Pulmonary artery endothelial cell (primary cell): Measurements from ENCODE around the gene SLC19A1. TPM values are rescaled to one million over a fixed set of nuclear protein-coding genes. Genes with fewer than 3 reads are reported as not detected.

Experiments used
- DNase-seq: peaks from one replicate; pipeline ENCODE4 v3.0.0-alpha.2; 2011; ENCODE audit warnings: low read depth, low spot score
- total RNA-seq: library from RNA; depleted of rRNA; stranded (reverse); fragments of >200 nt; gene quantifications from 2 replicates; pipeline ENCODE4 v1.2.3, GENCODE V29; 2014

The SLC19A1 gene
- total RNA-seq, 1 donor from 2014 or later, result 16.3 TPM

DNA sequence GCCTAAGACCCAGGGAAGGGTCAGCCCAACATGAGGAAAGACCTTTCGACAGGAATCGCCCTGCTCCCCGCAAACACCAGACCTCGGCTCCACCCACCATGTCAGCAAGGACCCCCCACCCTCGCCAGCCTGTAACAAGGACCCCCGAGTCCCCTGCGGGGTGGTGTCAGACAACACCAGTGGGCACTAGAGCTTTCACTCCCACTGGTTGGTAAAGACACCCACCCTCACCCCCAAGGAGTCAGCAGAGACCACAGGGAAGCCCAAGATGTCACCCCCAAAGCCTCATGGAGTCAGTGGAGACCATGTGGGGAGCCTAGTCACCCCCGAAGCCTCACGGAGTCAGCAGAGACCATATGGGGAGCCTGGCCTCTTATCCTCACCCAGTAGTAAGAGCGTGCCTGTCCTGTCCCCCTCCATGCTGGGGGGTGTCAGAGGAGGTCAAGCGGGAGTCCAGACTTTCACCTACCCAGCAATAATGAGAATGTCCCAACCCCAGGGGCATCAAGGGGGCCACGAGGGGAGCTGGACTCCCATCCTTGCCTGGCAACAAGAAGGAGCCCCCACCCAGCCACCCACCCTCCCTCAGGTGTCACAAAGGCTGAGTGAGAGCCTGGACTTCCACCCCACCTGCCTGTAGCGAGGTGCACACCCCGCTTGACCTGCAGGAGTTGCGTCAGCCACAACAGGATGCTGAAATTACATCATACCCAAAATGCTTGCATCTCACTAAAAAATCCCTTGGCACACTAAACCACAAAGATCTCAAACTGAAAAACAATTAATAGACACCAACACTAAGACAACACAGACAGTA lies 24.8 kb downstream of the SLC19A1 start:
- no peak for DNase-seq

DNA sequence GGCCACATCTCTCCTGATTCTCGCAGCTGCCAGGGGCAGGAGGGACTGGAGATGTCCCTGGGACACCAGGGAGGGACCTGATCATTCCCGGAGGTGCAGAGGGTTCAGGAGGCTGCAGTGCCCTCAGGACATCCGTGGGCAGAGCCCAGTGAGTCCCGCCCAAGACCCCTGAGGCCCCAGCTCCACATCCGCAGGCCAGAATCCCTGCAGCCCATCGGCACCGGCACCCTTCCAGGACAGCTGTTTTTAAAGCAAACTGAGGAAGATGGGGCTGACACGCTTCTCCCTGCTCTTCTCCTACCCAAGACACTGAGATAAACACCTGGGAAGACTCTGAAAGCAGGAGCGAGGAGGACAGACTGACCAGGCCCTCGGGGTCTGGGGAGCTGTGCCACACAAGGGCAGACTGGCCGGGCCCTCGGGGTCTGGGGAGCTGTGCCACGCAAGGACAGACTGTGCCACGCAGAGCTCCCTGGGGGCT lies 25.5 kb downstream of the SLC19A1 start:
- DNase-seq, result no peak

DNA sequence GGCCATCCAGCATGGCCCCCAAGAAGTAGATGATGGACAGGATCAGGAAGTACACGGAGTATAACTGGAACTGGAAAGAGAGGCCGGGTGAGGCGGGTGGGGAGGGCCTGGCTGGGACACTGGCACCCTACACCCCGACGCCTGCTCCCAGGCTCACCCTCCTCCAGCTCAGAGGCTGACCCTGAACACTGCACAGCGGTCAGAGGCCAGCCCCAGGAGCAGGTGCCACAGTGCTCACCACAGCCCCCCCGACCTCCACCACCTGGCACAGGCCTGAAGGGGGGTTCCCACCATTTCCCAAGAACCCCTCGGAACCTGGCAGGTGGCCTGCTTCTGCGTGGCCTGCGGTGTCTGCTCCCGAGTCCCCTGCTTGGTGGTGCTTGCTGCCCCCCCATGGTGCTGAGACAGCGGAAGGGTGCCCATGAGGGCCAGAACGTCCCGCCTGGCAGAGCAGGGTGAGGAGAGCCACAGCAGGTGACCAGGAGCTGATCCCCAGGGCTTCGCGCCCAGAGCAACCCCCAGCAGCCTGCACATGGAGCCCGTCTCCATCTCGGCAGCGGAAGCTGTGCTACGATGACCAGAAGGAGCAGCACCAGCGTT lies 26.1 kb downstream of the SLC19A1 start:
- no peak for DNase-seq

DNA sequence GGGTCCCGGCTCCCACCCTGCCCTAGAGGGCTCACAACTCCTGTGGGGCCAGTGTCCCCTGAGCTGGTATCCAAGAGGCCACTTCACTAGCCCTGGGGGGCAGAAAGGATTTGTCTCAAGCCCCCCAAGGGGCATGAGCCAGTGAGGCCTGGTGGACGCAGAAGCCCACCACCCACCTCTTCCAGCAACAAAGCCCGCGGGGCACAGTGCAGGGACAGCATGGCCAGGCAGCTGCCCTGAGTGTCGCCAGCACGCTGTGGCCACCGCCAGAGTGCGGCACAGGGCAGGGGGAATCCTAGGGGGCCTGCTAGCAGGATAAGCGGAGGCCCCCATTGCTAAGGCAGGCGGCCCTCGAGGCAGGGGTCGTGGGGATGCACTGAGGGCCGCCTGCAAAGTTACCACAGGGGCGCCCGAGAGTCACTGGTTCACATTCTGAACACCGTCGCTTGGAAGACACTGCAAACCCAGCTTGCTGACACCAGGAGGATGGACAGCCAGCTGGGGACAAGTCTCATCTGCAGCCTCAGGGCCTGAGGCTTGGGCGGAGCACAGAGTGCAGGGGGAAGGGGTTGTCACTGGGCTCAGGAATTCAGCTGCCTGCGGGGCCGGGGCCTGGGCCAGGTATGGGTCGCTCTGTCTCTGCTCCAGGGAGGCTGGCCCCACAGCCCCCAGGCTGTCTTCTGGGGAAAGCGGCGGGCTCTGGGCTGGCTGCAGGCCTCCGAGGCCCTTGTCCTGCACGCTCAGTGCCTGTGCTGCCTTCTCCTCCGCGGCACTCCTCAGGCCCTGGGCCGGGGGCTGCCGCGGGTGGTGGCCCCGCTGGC lies 26.8 kb downstream of the SLC19A1 start:
- DNase-seq, result no peak

DNA sequence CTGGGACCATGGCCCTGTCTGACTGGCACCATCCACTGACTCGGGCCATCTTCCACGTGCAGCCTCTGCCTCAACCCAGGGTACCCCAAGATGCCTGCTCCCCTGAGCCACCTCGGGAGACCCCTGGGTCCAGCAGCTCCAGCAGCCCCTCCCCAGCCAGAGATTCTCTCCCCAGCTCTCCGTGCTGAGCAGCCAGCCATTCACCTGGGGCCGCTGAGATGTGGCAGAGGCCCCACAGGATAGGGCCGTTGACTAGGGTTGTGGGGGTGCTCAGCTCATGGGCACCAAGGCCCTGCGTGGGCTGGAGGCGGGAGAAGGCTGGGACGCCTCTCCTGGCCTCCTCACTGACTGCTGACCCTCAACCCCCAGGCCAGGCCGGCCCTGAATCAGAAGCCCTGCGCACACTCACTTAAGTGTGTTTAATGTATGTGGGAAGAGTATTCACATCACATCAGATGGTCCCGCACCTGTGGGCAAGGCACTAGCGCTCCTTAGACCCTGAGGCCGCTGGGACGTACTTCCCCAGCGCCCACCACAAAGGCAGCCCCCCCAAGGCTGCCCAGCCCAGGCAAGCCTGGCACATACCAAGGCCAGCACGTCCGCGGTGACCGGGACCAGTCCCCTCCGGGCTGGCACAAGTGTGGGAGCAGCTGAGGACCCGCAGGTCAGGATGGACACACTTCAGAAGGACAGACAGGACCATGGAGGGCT lies 27.8 kb downstream of the SLC19A1 start:
- DNase-seq, result no peak

DNA sequence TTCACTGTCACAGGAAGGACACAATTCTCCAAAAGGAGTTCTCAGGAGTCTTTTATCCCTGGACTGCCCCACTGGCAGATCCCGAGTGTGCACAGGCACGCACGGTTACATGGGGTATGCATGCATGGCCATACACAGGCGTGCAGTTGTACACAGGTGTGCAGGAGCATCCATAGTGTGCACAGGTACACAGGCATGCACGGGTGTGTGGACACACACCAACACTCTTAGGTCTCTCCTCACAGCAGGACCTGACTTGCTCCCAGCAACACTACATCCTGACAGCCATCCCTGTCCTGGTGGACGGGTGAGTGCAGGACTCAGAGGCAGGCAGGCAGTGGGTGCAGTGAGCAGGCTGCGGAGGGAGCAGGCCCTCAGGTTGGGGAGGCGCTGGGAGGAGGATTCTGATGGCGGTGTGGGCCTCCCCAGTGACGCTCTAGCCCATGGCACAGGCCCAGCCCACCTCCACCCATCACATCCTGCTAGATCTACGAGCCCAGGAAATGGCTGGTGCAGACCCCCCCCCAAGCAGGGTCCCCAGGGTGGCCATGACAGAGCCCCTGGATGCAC lies 28.4 kb downstream of the SLC19A1 start:
- DNase-seq, result no peak

DNA sequence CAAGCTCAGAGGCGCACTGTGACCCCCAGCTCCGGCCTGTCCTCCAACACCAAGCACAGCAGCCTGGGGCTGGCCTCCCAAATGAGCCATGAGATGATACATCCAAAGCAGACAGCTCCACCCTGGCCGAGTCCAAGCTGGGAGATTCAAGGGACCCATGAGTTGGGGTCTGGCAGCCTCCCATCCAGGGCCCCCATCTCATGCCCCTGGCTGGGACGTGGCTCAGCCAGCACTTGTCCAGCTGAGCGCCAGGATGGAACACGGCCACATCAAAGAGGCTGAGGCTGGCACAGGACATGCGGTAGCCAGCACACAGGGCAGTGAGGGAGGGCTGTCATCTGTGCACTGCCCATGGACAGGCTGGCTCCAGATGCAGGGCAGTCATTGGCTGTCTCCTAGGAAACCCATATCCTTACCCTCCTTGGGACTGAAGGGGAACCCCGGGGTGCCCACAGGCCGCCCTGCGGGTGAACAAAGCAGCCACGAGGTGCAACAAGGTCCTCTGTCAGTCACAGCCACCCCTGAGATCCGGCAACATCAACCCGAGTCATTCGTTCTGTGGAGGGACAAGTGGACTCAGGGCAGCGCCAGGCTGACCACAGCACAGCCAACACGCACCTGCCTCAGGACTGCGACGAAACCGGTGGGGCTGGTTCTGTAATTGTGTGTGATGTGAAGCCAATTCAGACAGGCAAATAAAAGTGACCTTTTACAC lies 29.1 kb downstream of the SLC19A1 start:
- DNase-seq, result no peak

DNA sequence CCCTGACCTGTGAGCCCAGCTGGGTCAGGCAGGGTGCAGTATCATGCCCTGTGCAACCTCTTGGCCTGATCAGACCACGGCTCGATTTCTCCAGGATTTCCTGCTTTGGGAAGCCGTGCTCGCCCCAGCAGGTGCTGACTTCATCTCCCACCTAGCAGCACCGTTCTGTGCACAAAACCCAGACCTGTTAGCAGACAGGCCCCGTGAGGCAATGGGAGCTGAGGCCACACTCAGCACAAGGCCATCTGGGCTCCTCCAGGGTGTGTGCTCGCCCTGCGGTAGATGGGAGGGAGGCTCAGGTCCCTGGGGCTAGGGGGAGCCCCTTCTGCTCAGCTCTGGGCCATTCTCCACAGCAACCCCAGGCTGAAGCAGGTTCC lies 29.6 kb downstream of the SLC19A1 start:
- no peak for DNase-seq

DNA sequence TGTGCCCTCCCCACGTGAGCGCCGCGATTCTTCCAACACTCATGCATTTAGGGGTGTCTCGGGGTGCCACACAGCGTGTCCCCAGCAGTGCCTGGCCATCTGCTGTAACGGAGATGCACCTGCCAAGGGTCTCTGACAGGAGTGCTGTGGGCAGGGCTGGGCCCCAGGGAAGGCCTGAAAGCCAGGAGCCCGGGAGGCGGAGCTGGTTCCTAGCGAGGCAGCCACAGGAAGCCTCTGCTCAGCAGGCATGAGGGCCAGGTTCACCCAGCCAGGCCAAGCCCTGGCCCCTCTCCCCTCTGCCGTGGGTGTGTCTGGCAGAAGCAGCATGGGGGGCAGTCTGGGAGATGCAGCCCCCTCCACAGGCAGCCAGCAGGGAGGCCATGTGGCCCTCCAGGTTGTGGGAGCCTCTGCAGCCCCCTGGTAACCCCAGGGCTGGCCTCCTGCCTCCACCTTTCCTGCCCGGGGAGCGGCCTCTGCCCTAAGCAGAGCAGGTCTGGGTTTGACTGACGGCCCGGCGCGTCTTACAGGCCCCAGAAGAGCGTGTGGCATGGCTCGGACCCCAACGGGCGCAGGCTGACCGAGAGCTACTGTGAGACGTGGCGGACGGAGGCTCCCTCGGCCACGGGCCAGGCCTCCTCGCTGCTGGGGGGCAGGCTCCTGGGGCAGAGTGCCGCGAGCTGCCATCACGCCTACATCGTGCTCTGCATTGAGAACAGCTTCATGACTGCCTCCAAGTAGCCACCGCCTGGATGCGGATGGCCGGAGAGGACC lies 30.4 kb downstream of the SLC19A1 start:
- no peak for DNase-seq

DNA sequence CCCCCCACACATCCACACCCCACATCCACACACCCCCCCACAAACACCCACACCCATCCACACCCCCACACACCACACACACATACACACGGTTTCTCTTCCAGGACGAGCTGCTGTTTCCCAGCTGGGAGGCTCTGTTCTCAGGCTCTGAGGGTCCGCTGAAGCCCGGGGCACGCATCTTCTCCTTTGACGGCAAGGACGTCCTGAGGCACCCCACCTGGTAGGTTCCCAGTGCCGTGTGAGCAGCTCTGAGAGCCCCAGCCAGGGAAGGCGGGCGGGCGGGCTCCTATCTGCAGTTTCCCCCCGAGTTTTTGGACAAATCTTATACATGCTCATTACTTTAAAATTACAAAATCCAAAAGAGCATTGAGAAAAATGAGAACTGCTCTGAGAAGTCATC lies 31.2 kb downstream of the SLC19A1 start:
- DNase-seq, result no peak

DNA sequence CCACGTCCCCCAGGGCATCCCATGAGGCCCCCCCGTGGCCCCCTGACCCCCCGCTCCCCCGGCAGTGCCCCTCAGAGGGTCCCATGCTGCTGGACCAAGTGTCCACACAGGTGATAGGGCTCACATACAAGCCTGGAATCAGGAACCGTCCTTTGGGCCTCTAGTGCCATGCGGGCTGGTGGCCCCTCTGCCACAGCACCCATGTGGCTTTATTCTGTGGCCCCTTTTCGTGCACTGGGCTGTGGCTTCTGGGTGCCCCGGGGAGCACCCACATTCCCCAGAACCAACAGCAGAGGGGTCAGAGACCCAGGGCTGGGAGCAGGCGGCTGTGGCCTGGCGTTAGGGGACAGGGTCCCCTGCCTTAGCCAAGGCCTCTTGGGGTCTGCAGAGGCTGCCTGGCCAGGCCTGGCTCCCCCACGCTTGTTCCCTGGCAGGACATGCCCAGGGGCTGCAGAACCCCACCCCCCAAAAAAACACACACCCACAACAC lies 31.7 kb downstream of the SLC19A1 start:
- DNase-seq, result no peak

DNA sequence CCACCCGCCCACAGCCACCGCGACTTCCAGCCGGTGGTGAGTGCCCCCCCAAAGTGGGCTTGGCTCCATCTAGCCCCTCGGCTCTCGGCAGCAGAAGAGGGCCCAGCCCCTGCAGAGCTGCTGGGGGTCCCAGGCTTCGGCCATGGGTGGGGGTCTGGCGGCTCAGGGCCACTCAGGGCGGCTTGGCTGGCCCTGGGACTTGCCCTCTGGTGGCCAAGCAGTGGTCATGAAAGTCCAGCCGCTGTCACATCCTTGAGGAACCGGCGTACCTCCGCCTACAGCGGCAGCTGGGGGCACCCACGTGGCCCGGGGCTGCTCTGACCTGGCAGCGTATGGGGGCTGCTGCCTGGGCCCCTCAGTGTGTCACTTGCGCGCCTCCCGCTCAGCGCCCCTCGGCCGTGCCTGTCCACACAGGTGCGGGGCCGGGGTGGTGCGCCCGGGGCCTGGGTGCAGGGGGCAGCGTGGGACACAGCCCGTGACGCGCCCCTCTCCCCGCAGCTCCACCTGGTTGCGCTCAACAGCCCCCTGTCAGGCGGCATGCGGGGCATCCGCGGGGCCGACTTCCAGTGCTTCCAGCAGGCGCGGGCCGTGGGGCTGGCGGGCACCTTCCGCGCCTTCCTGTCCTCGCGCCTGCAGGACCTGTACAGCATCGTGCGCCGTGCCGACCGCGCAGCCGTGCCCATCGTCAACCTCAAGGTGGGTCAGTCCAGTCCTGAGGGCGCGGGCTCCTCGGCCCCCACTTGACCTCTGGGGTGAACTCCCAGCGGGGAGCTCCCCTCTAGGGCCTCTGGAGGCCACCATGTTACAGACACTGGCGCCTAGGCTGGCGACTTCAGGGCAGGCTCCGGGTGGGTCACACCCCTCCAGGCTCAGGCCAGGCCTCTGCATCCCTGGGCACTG lies 32.4 kb downstream of the SLC19A1 start:
- no peak for DNase-seq

DNA sequence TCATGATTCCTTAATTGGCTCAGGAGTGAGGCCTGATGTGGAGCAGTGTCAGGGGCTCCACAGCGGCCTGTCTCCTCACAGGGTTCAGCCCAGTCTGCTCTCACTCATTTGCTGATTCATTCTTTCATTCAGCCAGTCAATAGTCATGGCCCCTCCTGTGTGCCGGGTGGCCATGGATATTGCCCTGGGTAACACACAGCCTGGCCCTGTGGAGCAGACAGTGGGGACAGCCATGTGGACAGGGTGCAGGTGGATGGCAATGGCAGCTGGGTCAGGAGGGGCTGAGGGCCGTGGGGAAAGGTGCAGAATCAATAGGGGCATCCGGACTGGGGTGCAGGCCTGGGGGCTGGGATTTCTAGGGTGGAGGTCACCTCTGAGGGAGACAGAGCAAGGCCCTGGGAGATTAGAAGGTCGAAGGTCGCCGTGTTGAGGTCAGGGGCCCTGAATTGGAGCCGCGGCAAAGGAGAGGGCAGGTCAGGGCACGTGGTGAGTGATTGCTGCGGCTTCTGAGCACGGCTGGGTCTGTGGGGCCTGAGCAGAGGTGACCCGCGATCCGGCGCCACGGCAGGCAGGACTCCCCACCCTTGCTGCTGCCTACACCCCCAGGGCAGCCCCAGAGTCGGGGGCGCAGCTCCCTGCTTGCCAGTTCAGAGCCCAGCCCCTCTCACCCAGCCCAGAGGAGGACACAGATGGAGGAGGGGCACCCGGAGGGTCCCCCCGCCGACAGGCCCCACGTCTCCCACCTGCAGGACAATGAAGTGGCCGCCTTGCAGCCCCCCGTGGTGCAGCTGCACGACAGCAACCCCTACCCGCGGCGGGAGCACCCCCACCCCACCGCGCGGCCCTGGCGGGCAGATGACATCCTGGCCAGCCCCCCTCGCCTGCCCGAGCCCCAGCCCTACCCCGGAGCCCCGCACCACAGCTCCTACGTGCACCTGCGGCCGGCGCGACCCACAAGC lies 33.4 kb downstream of the SLC19A1 start:
- no peak for DNase-seq

DNA sequence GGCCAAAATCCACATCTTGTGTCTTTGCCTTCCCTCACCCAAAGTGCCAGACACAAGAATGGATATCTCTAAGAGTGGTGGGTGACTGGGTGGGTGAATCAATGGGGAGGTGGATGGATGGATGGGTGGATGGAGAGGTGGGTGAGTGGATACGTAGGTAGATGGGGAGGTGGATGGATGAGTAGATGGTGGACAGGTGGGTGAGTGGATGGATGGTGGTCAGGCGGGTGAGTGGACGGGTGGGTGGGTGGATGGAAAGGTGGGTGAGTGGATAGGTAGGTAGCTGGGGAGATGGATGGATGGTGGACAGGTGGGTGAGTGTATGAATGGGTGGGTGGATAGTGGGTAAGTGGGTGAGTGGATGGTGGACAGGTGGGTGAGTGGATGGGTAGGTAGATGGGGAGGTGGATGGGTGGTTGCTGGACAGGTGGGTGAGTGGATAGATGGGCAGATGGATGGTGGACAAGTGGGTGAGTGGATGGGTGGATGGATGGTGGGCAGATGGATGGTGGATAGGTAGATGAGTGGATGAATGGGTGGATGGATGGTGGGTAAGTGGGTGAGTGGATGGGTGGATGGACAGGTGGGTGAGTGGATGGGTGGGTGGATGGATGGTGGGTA lies 34.2 kb downstream of the SLC19A1 start:
- no peak for DNase-seq

DNA sequence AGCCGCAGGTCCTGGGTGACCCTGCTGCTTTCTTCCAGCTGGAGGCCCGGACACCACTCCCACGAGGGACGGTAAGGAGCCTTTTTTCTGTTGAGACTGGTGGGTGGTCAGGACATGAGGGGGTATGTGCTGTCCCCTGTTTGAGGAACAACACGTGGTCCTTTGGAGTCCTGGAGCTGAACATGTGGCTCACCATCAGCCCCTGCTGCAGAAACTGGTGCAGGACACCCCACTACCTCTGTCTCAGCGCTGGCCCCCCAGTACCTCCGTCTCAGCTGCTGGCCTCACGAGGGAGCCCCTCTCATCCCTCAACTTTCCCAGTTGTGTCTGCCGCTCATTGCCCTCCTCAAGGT lies 34.7 kb downstream of the SLC19A1 start:
- DNase-seq, result no peak

DNA sequence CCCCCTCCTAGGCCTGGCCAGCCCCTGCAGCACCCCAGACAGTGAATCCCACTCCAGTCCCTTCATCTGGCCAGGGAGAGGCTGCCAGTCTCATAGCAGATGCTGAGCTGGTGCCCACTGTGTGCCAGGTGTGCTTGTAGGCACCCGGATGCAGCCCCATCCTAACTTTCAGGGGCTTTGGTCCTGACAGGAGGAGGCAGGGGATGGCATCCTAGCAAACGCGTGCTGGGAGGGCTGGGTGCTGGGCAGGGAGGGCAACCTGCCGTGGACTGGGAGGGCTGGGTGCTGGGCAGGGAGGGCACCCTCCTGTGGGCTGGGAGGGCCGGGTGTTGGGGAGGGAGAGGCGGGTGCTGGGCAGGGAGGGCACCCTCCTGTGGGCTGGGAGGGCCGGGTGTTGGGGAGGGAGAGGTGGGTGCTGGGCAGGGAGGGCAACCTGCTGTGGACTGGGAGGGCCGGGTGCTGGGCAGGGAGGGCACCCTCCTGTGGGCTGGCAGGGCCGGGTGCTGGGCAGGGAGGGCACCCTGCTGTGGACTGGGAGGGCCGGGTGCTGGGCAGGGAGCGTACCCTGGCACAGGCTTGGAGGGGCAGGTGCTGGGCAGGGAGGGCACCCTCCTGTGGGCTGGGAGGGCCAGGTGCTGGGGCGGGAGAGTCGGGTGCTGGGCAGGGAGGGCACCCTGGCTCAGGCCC lies 35.3 kb downstream of the SLC19A1 start:
- DNase-seq, result no peak
